NCI-H1092 (cell line): ENCODE data around the gene DLGAP1.
"Not testable (repeated sequence)": the region's sequence is repeated elsewhere in the genome, so short reads cannot be mapped to it uniquely, and the experiment has no call there.

Experiments
- DNase-seq: peaks from one replicate; lab custom pipeline; 2025; lab: John Stamatoyannopoulos, UW

The DLGAP1 gene

DNA sequence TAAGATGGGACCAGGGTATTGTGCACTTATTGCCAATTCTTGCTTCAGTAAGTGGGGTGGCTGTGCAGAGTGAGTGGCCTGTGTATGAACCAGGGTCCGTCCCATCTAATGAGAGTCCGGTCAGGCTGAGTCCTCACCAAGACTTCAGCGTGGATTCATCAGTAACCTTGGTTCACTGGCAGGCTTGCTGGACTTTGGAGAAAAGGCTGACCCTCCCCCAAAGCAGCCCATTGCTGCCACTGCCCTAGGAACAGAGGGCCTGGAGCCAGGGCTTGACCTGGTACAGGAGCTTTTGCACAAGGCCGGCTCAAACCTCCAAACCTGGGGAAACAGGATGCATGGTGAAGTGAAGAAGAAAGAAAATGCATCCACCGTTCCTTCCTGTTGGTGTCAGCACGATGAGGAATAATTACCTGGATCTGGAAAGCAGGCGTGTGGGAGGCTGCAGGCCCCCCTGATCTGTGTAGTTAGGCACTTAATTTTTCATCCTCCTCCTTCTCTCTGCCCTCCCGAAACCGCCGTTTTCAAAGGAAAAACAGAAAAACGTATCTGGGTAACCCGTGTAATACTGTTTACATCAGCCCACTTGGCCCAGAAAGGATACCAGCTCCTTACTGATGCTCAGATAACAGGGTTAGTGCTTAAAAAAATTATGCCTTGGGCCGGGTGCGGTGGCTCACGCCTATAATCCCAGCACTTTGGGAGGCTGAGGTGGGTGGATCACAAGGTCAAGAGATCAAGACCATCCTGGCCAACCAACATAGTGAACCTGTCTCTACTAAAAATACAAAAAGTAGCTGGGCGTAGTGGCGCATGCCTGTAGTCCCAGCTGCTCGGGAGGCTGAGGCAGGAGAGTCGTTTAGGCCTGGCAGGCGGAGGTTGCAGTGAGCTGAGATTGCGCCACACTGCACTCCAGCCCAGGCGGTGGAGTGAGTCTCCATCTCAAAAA lies 857.4 kb downstream of the DLGAP1 start:
- DNase-seq, result no peak

DNA sequence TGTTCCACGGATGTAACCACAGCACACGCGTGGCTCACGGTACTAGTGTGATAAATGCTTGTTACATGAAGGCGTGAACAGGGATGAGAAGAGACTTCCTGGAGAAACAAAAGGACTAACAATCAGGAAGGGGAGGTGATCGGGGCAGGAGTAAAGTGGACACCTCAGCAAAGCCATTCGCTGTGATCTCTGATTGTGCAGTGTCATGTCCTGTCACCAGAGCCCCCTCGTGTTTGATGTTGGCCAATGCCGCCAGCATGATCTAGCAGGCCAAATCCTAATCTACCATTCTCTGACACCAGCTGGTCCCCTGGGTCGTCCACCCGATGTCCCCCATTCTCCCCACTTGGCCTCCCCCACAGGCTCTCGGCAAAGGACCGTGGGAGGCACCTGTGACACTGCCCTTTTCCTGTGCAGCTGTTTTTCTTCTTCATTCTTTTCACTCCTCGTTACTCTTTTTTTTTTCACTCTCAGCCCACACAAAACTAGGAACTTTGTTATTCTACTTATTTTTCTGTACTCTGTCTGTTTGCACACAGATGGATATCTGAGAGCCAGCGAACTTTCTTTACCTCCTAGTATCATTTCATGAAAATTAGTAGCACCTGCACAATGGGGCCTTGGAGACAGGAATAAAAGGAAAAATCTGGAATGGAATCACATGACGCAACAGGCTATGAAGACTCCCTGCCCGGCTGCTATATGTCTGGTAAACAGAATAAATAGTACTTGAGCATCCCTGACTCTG lies 858.3 kb downstream of the DLGAP1 start:
- DNase-seq, result no peak

- DNase-seq, result no peak
Observed at GRCh38 chr18:3596324-3596636, 858.8 kb downstream of the DLGAP1 start.

DNA sequence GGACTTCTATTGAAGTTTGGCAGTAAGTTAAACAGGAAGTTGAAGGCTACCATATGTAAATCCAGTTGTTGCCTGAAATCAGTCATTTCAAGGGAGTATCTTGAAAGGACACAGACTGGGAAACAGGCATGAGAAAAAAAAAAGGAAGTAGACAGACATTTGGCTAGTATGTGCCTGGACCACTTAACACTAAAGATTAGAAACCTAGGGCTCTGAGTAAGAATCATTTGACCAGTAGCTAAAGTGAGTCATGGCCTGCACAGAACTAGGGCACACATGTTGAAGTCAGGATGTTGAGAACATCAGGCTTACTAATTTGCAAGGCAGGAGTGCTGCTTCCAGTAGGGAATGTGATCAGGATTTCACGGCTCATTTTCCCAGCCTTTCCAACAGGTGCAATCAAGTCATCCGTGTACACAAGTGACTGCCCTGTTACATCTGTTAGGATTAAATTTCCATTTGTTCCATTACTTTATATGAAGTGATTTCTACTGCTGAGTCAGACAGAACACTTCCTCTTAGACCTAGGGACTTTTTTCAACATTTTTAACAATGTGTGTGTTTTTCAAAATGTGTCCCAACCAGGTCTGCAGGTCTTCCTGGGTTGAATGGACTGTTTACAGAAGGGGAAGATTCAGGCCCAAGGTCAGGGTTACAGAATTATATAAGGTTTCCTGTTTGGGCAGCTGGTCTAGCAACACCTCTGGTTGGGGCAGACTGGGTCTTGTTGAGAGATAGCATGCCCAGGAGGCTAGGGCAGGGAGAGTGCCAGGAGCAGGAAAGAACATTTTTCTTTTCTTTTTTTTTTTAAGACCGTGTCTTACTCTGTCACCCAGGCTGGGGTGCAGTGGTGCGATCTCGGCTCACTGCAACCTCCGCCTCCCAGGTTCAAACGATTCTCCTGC lies 859.5 kb downstream of the DLGAP1 start:
- DNase-seq, result no peak

- DNase-seq, result no peak
Observed at GRCh38 chr18:3594760-3595368, 860.2 kb downstream of the DLGAP1 start.

DNA sequence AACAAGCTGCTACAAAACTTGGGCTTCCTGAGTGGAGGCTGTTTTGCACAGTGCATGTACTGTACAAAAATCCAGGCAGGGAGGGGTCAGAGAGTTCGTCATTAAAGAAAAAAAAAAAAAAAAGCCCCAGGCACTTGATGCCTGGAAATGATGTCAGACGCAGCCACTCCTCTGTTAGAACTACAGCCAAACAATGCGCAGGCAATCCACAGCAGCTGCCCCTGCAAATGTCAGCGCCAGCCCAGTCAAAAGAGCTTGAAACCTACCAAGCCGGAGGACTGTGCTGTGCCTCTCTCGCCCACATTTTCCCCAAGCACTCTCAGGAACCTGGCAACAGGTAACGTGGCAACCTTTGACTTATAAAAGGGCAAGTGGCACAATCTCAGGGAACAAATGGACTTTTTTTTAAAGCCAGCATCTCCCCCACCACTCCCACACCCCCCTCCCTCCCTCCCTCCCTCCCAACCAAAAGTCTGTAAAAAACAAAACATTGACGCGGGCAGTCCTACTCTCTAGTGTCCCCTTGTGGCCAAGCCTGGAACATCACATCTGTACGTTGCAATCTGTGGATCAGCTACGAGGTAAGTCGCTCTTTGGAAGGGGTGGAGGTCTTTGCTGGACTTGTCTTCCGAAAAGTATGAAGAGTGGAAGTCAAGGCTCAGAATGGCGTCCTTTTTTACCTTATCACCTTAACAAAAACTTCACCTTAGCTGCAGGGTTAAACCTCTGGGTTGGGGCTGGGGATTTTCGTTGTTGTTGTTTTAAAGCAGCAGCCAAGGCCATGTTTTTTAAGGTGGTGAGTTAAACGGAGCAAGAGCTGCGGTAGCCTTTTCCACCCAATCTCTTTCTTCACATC lies 861.0 kb downstream of the DLGAP1 start:
- peak; percentile 75 for DNase-seq

GRCh38 chr18:3593381-3593903 lies 861.7 kb downstream of the DLGAP1 start:
- no peak for DNase-seq

DNA sequence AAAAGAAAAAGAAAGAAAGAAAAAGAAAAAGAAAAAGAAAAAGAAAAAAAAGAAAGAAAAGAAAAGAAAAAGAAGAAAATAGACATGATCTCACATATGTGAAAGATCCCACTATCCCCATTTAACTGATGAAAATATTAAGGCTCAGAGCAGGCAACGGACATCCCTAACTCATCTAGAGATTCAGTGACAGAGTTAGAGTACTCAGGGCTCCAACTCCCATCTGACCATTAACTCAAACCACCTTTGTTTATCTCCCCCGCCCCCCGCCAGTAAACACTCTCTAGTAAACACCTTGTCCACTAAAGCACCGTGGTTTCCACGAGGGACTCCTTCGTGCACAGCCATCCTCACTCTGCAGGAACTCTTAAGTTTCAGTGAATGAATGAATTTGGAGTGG lies 862.2 kb downstream of the DLGAP1 start:
- DNase-seq, result no peak

GRCh38 chr18:3590096-3590630 lies 864.9 kb downstream of the DLGAP1 start:
- no peak for DNase-seq

- DNase-seq, result peak; percentile 49
Observed at GRCh38 chr18:3585656-3586509, 869.2 kb downstream of the DLGAP1 start.

GRCh38 chr18:3584897-3585460 lies 870.1 kb downstream of the DLGAP1 start:
- DNase-seq, result no peak

- DNase-seq, result no peak
Observed at GRCh38 chr18:3584266-3584861, 870.7 kb downstream of the DLGAP1 start.

GRCh38 chr18:3583873-3584247 lies 871.2 kb downstream of the DLGAP1 start:
- no peak for DNase-seq

DNA sequence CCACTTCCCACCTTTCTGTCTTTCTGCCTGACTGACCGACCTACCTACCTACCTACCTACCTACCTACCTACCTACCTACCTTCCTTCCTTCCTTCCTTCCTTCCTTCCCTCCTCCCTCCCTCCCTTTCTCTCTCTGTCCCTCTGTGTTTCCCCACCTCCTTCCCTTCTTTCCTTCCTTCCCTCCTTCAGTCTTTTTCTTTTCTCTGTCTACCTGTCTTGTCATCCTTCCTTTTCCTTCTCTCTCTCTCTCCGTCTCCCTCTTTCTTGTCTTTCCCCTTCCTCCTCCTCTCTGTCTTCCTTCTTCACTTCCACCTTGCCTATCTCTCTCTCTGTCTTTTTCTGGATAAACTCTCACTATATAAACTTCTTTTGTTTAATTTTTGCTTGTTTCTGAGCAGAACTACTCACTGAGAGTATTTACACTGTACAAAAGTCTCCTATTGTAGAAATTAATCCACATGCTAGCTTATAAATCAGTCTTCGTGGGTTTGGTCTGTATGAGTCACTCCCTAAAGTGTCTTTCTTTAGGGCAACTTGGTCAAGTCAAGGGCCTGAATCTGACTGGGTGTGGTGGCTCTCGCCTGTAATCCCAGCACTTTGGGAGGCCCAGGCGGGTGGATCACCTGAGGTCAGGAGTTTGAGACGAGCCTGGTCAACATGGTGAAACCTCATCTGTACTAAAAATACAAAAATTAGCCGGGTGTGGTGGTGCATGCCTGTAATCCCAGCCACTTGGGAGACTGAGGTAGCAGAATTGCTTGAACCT lies 871.8 kb downstream of the DLGAP1 start:
- not testable (repeated sequence) for DNase-seq

- no peak for DNase-seq
Observed at GRCh38 chr18:3581890-3582289, 873.2 kb downstream of the DLGAP1 start.

GRCh38 chr18:3580523-3581025 lies 874.5 kb downstream of the DLGAP1 start:
- DNase-seq, result not testable (repeated sequence)

GRCh38 chr18:3579701-3580100 lies 875.4 kb downstream of the DLGAP1 start:
- no peak for DNase-seq

DNA sequence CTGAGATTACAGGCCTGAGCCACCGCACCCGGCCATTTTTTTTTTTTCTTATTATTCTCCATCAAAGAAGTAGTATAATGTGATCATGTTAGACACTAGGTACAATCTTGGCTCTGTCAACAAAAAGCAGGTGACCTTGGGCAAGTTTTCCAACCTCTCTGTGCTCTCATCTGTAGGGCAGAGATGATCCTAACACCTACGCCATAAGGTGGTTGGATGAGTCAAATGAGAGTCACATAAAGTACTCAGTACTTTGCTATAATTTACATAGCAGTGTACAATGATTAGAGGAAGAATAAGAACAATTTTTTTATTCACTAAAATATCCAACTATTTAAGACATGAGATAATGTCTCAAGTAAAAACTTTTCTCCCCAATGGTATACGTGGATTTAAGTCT lies 876.5 kb downstream of the DLGAP1 start:
- DNase-seq, result no peak
